ENCODE measurements around the gene EXPH5.

EXPH5 gene

DNA sequence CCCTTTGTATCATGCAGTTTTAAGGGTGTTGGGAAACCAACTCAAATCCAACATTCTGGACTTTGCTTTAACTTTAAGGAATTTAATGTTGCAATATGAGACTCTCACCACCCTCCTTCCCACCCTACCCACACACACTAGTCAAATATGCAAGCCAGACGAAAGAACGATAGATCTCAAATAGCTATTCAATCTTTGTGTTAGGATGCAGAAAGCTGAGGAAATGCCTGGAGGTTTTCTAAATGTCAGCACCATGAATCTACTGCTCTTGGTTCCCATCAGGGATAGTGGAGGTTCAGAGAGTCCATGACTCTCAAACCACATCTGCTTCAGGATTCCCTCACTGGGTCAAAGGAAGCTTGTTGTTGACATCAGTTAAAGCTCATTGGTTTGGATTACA is 33.7 kb downstream of the EXPH5 start:
- no peak for DNase-seq

DNA sequence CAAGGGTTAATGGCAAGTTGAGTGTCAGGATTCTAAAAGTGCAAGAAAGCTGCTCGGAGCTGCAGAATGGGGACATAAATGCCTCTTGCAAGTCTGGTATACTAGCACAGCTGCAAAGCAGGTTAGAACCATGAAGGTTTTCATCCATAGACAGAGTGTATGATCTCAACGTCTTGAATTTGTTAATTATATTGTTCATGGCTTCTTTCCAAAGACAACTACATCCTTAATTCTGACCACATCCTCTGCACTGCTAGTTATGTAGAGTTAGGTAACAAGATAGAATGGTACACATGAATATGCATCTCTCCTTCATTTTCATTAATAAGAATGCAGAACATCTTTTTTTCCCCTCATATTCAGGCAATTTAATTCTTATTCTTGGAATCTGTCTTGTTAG is 34.2 kb downstream of the EXPH5 start:
- no peak for DNase-seq

- DNase-seq = no peak
Measured at GRCh38 chr11:108558222-108558621, 35.3 kb downstream of the EXPH5 start.

GRCh38 chr11:108556019-108556418 is 37.5 kb downstream of the EXPH5 start:
- DNase-seq = no peak

DNA sequence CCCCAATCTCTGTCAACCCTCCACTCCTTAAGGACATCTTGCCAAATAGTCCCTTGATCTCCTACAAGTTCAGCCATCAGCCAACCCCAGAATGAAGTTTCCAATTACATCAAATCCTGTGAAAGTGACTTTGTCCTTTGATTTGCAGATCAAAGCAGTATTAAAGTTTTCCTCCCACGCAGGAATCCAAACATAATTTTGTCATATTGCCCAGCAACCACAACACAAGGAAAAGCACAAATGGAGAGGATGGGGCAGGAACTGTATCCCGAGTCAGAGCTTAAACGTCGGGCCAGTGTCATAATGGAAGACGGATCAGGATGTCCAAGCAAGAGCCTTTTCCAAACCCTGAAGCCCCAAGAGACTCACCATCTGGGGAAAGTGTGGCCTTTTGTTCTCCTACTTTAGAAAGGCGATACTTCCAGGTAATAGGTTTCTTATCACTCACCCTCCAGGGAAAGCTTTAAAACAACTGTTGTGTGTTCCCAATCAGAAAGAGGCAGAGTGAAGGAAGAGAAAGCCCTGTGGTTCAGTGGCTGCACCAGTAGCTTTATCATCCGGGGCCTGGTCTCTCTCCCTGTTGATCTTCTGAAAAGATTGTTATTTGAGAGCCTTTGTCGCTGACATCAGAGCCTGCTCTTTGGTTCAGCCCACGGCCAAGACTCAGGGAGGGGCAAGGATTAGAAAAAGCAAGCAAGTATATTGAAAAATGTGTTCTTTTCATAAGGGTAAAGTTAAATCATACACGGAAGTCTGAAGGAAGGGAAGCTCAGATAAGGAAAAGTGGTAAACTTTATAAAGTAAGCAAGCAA is 41.7 kb downstream of the EXPH5 start:
- DNase-seq = no peak

GRCh38 chr11:108549319-108549885 is 44.2 kb downstream of the EXPH5 start:
- no peak for DNase-seq

DNA sequence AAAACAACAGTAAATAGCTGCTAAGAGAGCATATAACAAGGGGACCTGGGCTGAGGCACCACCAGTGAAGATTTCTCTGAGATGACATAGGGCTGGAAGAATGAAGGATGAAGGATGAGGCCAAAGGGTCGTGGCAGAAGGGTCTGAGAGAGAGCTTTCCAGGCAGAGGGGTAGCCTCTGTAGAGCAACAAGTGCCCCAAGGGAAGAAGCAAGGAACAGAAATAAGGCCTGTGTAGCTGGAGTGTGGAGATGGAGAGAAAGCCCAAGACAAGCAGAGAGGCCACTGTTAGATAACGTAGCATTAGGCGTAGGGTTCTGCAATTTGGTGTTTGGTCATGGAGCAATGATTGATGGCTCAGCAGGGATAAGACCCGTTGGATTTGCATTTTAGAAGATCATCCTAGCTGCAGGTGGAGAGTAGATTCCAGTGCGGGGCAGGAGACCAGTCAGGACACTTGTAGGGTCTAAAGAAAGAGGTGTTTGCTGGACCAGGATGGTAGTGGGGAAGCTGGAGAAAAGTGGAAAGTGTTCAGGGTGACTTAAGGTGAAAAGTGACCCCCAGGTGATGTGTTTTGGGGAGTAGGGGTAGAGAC is 47.6 kb downstream of the EXPH5 start:
- DNase-seq = no peak

- no peak for DNase-seq
Measured at GRCh38 chr11:108543316-108543964, 50.1 kb downstream of the EXPH5 start.

DNA sequence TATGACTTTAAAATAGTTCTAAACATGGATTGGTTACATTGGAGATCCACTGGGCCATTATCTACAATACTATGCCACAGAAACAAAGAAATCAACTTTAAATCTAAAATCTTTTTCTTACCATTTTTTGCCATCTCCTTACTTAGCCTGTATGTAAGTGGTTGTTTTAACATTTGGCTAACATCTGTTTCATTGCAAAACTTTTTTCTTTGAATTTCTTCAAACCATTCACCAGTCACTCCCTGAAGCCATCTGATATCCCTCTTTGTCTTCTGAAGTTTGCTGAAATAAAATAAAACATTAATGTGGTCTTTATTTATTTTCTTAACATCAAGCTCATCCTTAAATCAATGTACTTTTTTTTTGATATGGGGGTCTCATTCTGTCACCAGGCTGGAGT is 52.0 kb downstream of the EXPH5 start:
- no peak for DNase-seq

- DNase-seq = no peak
Measured at GRCh38 chr11:108538502-108538901, 55.1 kb downstream of the EXPH5 start.

- no peak for DNase-seq
Measured at GRCh38 chr11:108538022-108538424, 55.5 kb downstream of the EXPH5 start.

GRCh38 chr11:108536783-108537182 is 56.8 kb downstream of the EXPH5 start:
- DNase-seq = no peak

DNA sequence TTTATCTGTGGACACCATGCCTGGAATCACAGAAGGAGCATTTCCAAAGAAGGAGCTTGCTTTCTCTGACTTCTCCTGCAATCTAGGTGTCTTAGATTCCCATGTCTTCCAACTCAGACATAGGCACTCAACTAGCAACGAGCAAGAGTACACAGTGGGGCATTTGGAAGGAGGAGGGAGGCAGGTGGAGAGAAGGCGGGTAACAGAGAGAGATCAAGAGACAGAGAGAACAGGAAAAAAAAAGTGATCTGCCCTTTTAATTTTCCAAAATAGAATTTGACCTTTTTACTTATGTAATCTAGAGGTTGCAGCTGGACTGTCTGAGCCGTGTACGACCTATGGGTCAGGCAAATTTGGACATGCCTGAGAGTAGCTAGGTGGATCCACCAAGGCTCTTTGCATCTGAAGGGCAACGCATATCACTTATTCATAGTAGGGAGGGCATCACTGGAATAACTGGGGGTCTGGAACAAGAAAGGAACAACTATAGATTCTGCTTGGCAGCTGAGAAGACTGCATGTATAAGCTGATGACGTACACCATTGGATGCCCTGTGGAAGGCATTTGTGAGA is 58.1 kb downstream of the EXPH5 start:
- no peak for DNase-seq

GRCh38 chr11:108534274-108534882 is 59.2 kb downstream of the EXPH5 start:
- no peak for DNase-seq

DNA sequence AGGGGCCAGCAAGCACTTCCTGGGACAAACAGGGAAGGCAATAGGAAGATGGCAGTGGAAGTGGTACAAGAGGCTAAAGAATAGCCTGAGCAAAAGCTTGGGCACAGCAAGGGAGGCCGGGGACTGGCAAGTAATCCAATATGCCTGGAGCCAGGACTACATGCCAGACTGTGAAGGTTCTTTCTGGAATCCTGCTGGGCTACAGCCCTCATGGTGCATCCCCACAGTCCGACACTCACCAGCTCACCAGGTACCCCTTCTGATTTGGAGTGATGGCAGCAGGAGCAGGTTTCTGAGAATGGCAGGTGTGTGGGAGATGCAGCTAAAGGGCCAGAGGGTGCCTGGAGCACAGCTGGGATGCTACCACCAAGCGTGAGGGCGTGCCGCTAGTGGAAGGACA is 63.1 kb downstream of the EXPH5 start:
- no peak for DNase-seq

GRCh38 chr11:108527382-108527781 is 66.2 kb downstream of the EXPH5 start:
- no peak for DNase-seq

- DNase-seq = no peak
Measured at GRCh38 chr11:108525161-108525560, 68.4 kb downstream of the EXPH5 start.

DNA sequence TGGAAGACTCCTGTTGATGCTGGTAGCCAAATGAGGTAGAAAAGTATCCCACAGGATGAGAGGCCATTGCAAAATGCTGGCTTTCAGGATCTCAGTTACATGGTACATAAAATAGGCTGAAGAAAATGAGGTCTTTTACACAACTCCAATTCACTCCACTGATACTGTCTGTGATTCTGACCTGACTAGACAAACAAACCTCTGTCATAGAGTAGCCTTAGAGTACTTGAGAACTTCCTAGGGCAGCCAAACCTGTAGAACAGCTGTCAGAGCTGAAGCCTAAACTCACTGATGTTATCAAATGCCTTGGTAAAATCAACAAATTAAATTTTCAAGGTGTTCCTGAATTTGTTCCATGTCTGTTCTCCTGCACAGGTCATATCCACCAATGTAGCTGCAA is 69.1 kb downstream of the EXPH5 start:
- no peak for DNase-seq

GRCh38 chr11:108522318-108522717 is 71.2 kb downstream of the EXPH5 start:
- DNase-seq = no peak

DNA sequence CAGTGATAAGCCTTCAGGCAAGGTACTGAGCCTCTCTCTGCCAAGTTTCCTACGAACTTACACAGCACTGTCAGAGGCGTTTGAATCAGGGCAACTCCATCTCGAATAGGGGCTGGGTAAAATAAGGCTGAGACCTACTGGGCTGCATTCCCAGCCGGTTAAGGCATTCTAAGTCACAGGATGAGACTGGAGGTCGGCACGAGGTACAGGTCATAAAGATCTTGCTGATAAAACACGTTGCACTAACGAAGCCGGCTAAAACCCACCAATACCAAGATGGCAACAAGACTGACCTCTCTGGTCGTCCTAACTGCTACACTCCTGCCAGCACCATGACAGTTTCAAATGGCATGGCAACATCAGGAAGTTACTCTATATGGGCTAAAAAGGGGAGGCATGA is 75.0 kb downstream of the EXPH5 start:
- no peak for DNase-seq

- DNase-seq = no peak
Measured at GRCh38 chr11:108516125-108516524, 77.4 kb downstream of the EXPH5 start.

- DNase-seq = no peak
Measured at GRCh38 chr11:108512708-108513107, 80.9 kb downstream of the EXPH5 start.

DNA sequence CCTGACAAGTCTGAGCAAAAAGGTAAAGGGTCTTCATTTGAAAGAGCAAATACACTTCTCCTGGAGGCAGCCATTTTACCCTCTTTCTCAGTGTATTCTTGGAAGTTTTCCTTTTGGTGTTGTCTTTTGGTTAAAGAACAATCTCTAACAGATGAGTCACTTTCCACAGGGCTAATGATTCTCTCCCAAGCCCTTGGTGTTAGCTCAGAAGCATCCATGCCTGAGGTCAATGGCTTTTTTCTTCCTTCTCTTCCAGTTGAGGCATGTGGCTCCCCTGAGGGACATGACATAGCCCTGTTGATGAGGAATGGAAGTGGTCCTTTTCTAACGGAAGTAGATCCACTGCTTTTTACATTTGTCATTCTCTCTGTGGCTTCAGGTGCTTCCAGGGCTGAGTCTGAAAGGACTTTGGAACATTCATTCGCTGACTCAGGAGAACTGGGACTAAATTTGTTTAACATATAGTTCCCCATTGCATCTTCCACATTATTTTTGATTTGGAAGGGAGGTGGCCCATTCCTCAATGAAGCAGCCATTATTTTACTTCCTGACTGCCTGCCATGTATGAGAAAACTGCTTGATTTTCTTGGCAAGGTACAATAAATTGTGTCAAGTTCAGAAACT is 81.6 kb downstream of the EXPH5 start:
- no peak for DNase-seq

Measured in NCI-H774 (cell line).